Measurements from ENCODE around the gene FBN1.

GRCh38 chr15:48388016-48388851 lies 257.3 kb downstream of the FBN1 start:
- no peak for TF ChIP-seq CTCF (IDR thresholded peaks at IDR 0.05; ENCODE audit: extremely low read depth in 1 of 2, insufficient read depth in 1 of 2, low read depth in 1 of 2, low read length in 2 of 2)
- TF ChIP-seq POLR2A (IDR thresholded peaks at IDR 0.05; ENCODE audit: low read depth, low read length), result no peak
- TF ChIP-seq EZH2 (IDR thresholded peaks at IDR 0.05; ENCODE audit: borderline replicate concordance, low read depth, low read length, severe bottlenecking), result no peak
- no peak for TF ChIP-seq POLR2AphosphoS5 (IDR thresholded peaks at IDR 0.05; ENCODE audit: insufficient read depth, low read depth, low read length)
- TF ChIP-seq, protein P1, sequence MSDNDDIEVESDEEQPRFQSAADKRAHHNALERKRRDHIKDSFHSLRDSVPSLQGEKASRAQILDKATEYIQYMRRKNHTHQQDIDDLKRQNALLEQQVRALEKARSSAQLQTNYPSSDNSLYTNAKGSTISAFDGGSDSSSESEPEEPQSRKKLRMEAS (IDR thresholded peaks at IDR 0.05; ENCODE audit: insufficient read depth, insufficient read length), result no peak
- TF ChIP-seq FOS (IDR thresholded peaks at IDR 0.05; ENCODE audit: borderline replicate concordance, insufficient read depth, low read length), result no peak
- TF ChIP-seq JUN (IDR thresholded peaks at IDR 0.05; ENCODE audit: borderline replicate concordance, insufficient read depth, insufficient read length, low read depth), result no peak
- TF ChIP-seq MYC (IDR thresholded peaks at IDR 0.05; ENCODE audit: low read depth, low read length), result no peak

Measured in endothelial cell of umbilical vein (primary cell).